ENCODE results near the gene CELF4.

CELF4 gene

GRCh38 chr18:37457753-37458152, 107.8 kb downstream of the CELF4 start:
- Histone ChIP-seq H3K4me1 (ENCODE audit: control insufficient read depth, insufficient read depth, low read length, poor library complexity, severe bottlenecking) (no peaks in the 10 kb centered on the region), H3K27me3 (replicated peaks; ENCODE audit: control insufficient read depth, insufficient read depth, low read length, poor library complexity, severe bottlenecking) (no peaks in the 10 kb centered on the region), H3K36me3 (ENCODE audit: control insufficient read depth, insufficient read depth, low read length) (no peaks in the 10 kb centered on the region), H3K9me3 (ENCODE audit: control insufficient read depth, low read length) (no peaks in the 10 kb centered on the region), H3K27ac (ENCODE audit: insufficient read depth, low read length, poor library complexity, severe bottlenecking) (no peak overlapping the region), H3K4me3 (ENCODE audit: insufficient read depth, low read depth, low read length, poor library complexity, severe bottlenecking) (no peak overlapping the region)
- no peak for DNase-seq

DNA sequence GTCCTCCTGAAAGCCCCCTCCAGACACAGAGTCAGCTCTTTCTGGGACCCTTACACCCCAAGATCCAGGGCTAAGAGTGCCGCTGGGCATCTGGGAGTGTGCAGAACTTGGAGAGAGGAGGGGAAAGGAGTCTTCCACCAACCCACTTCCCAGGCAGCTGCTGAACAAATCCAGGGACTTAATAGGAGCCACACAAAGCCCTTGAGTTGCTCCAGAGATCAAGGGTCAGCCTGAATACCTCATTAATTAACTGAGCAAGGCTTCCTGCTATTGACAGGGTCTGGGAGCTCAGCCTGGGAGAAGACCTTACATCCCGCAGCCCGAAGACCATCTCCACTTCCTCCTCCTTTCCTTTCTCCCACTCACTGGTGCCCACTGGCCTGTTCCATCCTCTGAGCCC, 108.3 kb downstream of the CELF4 start:
- H3K9me3 ChIP-seq (ENCODE audit: control insufficient read depth, low read length) = no peaks in the 10 kb centered on the region

GRCh38 chr18:37456873-37457272, 108.7 kb downstream of the CELF4 start:
- no peak for DNase-seq
- no peak overlapping the region for H3K27ac ChIP-seq (ENCODE audit: insufficient read depth, low read length, poor library complexity, severe bottlenecking)
- H3K27me3 ChIP-seq (replicated peaks; ENCODE audit: control insufficient read depth, insufficient read depth, low read length, poor library complexity, severe bottlenecking) = no peaks in the 10 kb centered on the region
- no peaks in the 10 kb centered on the region for H3K36me3 ChIP-seq (ENCODE audit: control insufficient read depth, insufficient read depth, low read length)
- no peaks in the 10 kb centered on the region for H3K9me3 ChIP-seq (ENCODE audit: control insufficient read depth, low read length)
- H3K4me1 ChIP-seq (ENCODE audit: control insufficient read depth, insufficient read depth, low read length, poor library complexity, severe bottlenecking) = no peaks in the 10 kb centered on the region
- no peak overlapping the region for H3K4me3 ChIP-seq (ENCODE audit: insufficient read depth, low read depth, low read length, poor library complexity, severe bottlenecking)

More for the DNA sequence above, 108.3 kb downstream of the CELF4 start:
- Histone ChIP-seq H3K27ac (ENCODE audit: insufficient read depth, low read length, poor library complexity, severe bottlenecking) (no peak overlapping the region), H3K4me3 (ENCODE audit: insufficient read depth, low read depth, low read length, poor library complexity, severe bottlenecking) (no peak overlapping the region), H3K4me1 (ENCODE audit: control insufficient read depth, insufficient read depth, low read length, poor library complexity, severe bottlenecking) (no peaks in the 10 kb centered on the region), H3K36me3 (ENCODE audit: control insufficient read depth, insufficient read depth, low read length) (no peaks in the 10 kb centered on the region), H3K27me3 (replicated peaks; ENCODE audit: control insufficient read depth, insufficient read depth, low read length, poor library complexity, severe bottlenecking) (no peaks in the 10 kb centered on the region)
- DNase-seq = no peak

DNA sequence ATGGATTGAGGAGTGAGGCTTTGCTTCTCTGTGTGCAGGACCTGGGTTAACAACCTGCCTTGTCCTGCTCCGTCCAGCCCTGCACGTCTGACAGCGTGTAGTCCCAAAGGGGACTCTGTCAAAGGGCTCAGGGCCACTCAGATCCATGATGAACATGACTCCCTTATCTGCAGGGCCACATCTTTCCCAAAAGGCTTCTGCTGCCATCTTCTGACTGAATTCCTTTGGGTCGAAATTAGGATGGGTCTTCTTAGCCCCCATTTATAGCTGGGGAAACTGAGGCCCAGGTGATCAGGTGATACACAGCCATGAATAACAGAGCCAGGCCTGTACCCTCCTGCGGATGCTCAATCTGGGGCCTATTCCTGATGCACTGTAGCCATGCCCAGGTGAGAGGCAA, 109.2 kb downstream of the CELF4 start:
- H3K27ac ChIP-seq (ENCODE audit: insufficient read depth, low read length, poor library complexity, severe bottlenecking) = no peak overlapping the region
- H3K4me3 ChIP-seq (ENCODE audit: insufficient read depth, low read depth, low read length, poor library complexity, severe bottlenecking) = no peak overlapping the region
- H3K36me3 ChIP-seq (ENCODE audit: control insufficient read depth, insufficient read depth, low read length) = no peaks in the 10 kb centered on the region
- H3K9me3 ChIP-seq (ENCODE audit: control insufficient read depth, low read length) = no peaks in the 10 kb centered on the region
- H3K4me1 ChIP-seq (ENCODE audit: control insufficient read depth, insufficient read depth, low read length, poor library complexity, severe bottlenecking) = no peaks in the 10 kb centered on the region
- no peaks in the 10 kb centered on the region for H3K27me3 ChIP-seq (replicated peaks; ENCODE audit: control insufficient read depth, insufficient read depth, low read length, poor library complexity, severe bottlenecking)
- DNase-seq = no peak

- DNase-seq = no peak
Observed at GRCh38 chr18:37453752-37454151, 111.8 kb downstream of the CELF4 start.

GRCh38 chr18:37452682-37453385, 112.8 kb downstream of the CELF4 start:
- no peaks in the 10 kb centered on the region for H3K36me3 ChIP-seq (ENCODE audit: control insufficient read depth, insufficient read depth, low read length)

More at GRCh38 chr18:37453752-37454151, 111.8 kb downstream of the CELF4 start:
- no peaks in the 10 kb centered on the region for H3K36me3 ChIP-seq (ENCODE audit: control insufficient read depth, insufficient read depth, low read length)
- H3K27me3 ChIP-seq (replicated peaks; ENCODE audit: control insufficient read depth, insufficient read depth, low read length, poor library complexity, severe bottlenecking) = no peaks in the 10 kb centered on the region
- no peaks in the 10 kb centered on the region for H3K9me3 ChIP-seq (ENCODE audit: control insufficient read depth, low read length)
- H3K4me1 ChIP-seq (ENCODE audit: control insufficient read depth, insufficient read depth, low read length, poor library complexity, severe bottlenecking) = no peaks in the 10 kb centered on the region
- no peak overlapping the region for H3K27ac ChIP-seq (ENCODE audit: insufficient read depth, low read length, poor library complexity, severe bottlenecking)
- H3K4me3 ChIP-seq (ENCODE audit: insufficient read depth, low read depth, low read length, poor library complexity, severe bottlenecking) = no peak overlapping the region

DNA sequence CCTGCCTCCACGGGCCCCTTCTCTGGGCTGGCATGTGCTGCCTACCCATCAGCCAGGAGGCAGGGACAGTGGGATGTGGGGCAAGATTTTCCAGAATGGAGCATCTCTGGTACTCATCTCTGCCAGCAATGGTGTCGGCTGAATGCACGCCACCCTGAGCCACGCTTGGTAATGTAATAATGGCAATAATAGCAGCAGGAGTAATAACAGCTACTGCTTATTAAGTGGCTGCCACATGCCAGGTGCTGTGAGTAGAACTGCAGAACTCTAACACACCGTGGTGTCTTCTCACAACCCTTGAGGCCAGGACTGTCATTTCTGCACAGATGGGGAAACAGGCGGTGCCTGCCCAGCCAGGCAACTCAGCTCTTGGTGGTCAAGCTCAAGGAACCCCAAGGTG, 113.6 kb downstream of the CELF4 start:
- H3K4me3 ChIP-seq (ENCODE audit: insufficient read depth, low read depth, low read length, poor library complexity, severe bottlenecking) = no peak overlapping the region
- H3K4me1 ChIP-seq (ENCODE audit: control insufficient read depth, insufficient read depth, low read length, poor library complexity, severe bottlenecking) = no peaks in the 10 kb centered on the region
- no peak overlapping the region for H3K27ac ChIP-seq (ENCODE audit: insufficient read depth, low read length, poor library complexity, severe bottlenecking)
- H3K36me3 ChIP-seq (ENCODE audit: control insufficient read depth, insufficient read depth, low read length) = no peaks in the 10 kb centered on the region
- DNase-seq = no peak
- H3K9me3 ChIP-seq (ENCODE audit: control insufficient read depth, low read length) = no peaks in the 10 kb centered on the region
- H3K27me3 ChIP-seq (replicated peaks; ENCODE audit: control insufficient read depth, insufficient read depth, low read length, poor library complexity, severe bottlenecking) = no peaks in the 10 kb centered on the region

More at GRCh38 chr18:37452682-37453385, 112.8 kb downstream of the CELF4 start:
- Histone ChIP-seq H3K9me3 (ENCODE audit: control insufficient read depth, low read length) (no peaks in the 10 kb centered on the region), H3K27ac (ENCODE audit: insufficient read depth, low read length, poor library complexity, severe bottlenecking) (no peak overlapping the region), H3K4me1 (ENCODE audit: control insufficient read depth, insufficient read depth, low read length, poor library complexity, severe bottlenecking) (no peaks in the 10 kb centered on the region), H3K27me3 (replicated peaks; ENCODE audit: control insufficient read depth, insufficient read depth, low read length, poor library complexity, severe bottlenecking) (no peaks in the 10 kb centered on the region), H3K4me3 (ENCODE audit: insufficient read depth, low read depth, low read length, poor library complexity, severe bottlenecking) (no peak overlapping the region)
- no peak for DNase-seq

DNA sequence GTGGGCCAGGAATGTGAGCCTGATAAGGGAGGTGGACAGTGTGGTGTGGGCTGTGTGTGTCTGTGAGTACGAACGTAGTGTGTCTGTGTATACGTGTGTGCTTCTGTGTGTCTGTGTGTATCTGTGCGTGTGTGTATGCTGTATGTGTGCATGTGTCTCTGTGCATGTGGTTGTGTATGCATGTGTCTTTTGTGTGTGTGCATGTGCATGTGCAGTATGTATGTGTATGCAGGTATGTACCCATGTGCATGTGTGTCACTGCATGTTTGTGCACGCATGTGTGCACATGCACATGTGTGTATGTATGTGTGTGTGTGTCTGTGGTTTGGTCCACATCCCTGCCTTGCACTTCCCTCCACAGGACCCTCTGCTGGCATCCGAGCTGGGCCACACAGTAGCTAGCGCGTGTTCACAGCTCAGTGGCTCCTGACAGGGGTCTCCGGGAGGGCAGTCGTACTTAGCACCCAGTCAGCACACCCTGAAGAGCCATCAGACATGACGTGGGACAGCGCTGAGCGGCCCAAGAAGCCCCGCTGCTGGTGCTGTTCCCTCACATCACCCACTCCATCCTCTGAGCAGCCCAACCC, 114.3 kb downstream of the CELF4 start:
- Histone ChIP-seq H3K27ac (ENCODE audit: insufficient read depth, low read length, poor library complexity, severe bottlenecking) (no peak overlapping the region), H3K36me3 (ENCODE audit: control insufficient read depth, insufficient read depth, low read length) (no peaks in the 10 kb centered on the region), H3K4me1 (ENCODE audit: control insufficient read depth, insufficient read depth, low read length, poor library complexity, severe bottlenecking) (no peaks in the 10 kb centered on the region), H3K9me3 (ENCODE audit: control insufficient read depth, low read length) (no peaks in the 10 kb centered on the region), H3K4me3 (ENCODE audit: insufficient read depth, low read depth, low read length, poor library complexity, severe bottlenecking) (no peak overlapping the region), H3K27me3 (replicated peaks; ENCODE audit: control insufficient read depth, insufficient read depth, low read length, poor library complexity, severe bottlenecking) (no peaks in the 10 kb centered on the region)
- DNase-seq = no peak

GRCh38 chr18:37450434-37451132, 115.0 kb downstream of the CELF4 start:
- no peak for DNase-seq
- Histone ChIP-seq H3K4me1 (ENCODE audit: control insufficient read depth, insufficient read depth, low read length, poor library complexity, severe bottlenecking) (no peaks in the 10 kb centered on the region), H3K4me3 (ENCODE audit: insufficient read depth, low read depth, low read length, poor library complexity, severe bottlenecking) (no peak overlapping the region), H3K27ac (ENCODE audit: insufficient read depth, low read length, poor library complexity, severe bottlenecking) (no peak overlapping the region), H3K36me3 (ENCODE audit: control insufficient read depth, insufficient read depth, low read length) (no peaks in the 10 kb centered on the region), H3K9me3 (ENCODE audit: control insufficient read depth, low read length) (no peaks in the 10 kb centered on the region), H3K27me3 (replicated peaks; ENCODE audit: control insufficient read depth, insufficient read depth, low read length, poor library complexity, severe bottlenecking) (no peaks in the 10 kb centered on the region)

- H3K9me3 ChIP-seq (ENCODE audit: control insufficient read depth, low read length) = no peaks in the 10 kb centered on the region
- no peak for DNase-seq
- H3K27me3 ChIP-seq (replicated peaks; ENCODE audit: control insufficient read depth, insufficient read depth, low read length, poor library complexity, severe bottlenecking) = no peaks in the 10 kb centered on the region
- no peaks in the 10 kb centered on the region for H3K4me1 ChIP-seq (ENCODE audit: control insufficient read depth, insufficient read depth, low read length, poor library complexity, severe bottlenecking)
- no peaks in the 10 kb centered on the region for H3K36me3 ChIP-seq (ENCODE audit: control insufficient read depth, insufficient read depth, low read length)
- H3K4me3 ChIP-seq (ENCODE audit: insufficient read depth, low read depth, low read length, poor library complexity, severe bottlenecking) = no peak overlapping the region
- H3K27ac ChIP-seq (ENCODE audit: insufficient read depth, low read length, poor library complexity, severe bottlenecking) = no peak overlapping the region
Observed at GRCh38 chr18:37449618-37450017, 116.0 kb downstream of the CELF4 start.

All from effector memory CD4-positive, alpha-beta T cell (primary cell).